WERI-Rb-1 (cell line): ENCODE results near the gene CPSF3.

ENCODE experiments used
- DNase-seq: peaks from one replicate; pipeline ENCODE4 v3.0.0-alpha.2; 2020
- H3K27ac ChIP-seq: fragments of 250-450 bp; sonication (Bioruptor Pico); 2 replicates; pipeline ENCODE4 v1.5.1; 2020; ENCODE audit warnings: mild to moderate bottlenecking, moderate library complexity
- H3K27me3 ChIP-seq: fragments of 250-450 bp; sonication (Bioruptor Pico); 2 replicates; pipeline ENCODE4 v1.5.1; 2021; ENCODE audit warnings: mild to moderate bottlenecking, low read depth, moderate library complexity; ENCODE audit not compliant: insufficient read depth, severe bottlenecking
- H3K36me3 ChIP-seq: fragments of 250-450 bp; sonication (Bioruptor Pico); 2 replicates; pipeline ENCODE4 v1.5.1; 2020; ENCODE audit warnings: mild to moderate bottlenecking, moderate library complexity
- H3K4me3 ChIP-seq: 2 replicates; pipeline ENCODE4 v1.5.1; 2011; ENCODE audit warnings: low read depth, mild to moderate bottlenecking, control low read depth, low read length
- H3K9me3 ChIP-seq: fragments of 250-450 bp; sonication (Bioruptor Pico); 2 replicates; pipeline ENCODE4 v1.5.1; 2021; ENCODE audit warnings: mild to moderate bottlenecking, moderate library complexity; ENCODE audit not compliant: severe bottlenecking
- TF ChIP-seq, protein P1 (sequence below): IDR thresholded peaks from 2 replicates; pipeline ENCODE4 v1.5.1; 2011; ENCODE audit warnings: low read depth, mild to moderate bottlenecking, control low read depth, inconsistent platforms, low read length

CPSF3 gene

DNA sequence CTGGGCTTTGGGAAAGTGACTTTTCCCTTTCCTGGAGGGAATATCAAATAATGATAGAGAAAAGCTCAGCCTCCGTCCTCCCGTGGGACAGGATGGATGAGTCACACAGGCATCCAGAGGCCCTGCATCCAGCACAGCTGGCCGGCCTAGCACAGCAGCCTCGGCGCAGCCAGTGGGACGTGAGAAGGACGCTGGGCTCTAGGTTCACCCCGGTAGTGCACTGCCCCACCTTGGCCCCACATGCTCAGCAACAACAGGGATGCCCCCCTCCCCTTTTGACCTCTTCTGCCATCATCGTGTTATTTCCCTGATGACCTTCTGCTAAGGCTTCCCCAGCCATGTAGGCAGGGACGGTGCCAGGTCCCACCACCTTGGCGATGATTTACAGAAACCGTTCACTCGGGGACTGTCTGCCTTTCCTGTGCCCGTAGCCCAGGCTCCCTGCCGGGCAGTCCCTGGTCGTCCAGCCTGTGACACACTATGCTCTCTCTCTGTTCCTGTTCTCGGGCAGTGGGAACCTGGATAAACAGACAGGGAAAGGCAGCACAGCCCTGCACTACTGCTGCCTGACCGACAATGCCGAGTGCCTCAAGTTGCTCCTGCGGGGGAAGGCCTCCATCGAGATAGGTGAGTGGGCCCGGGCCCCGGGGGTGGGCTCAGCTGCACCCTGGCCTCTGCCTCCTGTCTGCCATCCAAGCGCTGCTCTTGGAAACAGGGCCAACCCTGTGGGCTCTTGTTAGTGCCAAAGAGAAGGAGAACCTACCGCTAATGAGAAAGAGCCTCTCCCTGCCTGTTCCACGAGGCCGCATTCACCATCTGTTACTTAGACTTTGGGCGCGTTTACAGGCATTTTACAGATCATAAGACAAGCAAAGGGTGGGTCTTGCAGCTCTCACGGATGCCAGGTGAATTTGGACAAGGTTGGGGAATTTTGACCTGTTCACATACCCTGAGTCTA lies 44.7 kb upstream of the CPSF3 start:
- Histone ChIP-seq H3K27ac (no peak overlapping the region; the same call in 1 of the 2 replicates), H3K27me3 (no peaks in the 10 kb centered on the region), H3K36me3 (peaks cover 37% of the 10 kb centered on the region), H3K9me3 (peaks cover 2% of the 10 kb centered on the region), H3K4me3 (no peak overlapping the region)
- DNase-seq = no peak
- TF ChIP-seq, protein P1, sequence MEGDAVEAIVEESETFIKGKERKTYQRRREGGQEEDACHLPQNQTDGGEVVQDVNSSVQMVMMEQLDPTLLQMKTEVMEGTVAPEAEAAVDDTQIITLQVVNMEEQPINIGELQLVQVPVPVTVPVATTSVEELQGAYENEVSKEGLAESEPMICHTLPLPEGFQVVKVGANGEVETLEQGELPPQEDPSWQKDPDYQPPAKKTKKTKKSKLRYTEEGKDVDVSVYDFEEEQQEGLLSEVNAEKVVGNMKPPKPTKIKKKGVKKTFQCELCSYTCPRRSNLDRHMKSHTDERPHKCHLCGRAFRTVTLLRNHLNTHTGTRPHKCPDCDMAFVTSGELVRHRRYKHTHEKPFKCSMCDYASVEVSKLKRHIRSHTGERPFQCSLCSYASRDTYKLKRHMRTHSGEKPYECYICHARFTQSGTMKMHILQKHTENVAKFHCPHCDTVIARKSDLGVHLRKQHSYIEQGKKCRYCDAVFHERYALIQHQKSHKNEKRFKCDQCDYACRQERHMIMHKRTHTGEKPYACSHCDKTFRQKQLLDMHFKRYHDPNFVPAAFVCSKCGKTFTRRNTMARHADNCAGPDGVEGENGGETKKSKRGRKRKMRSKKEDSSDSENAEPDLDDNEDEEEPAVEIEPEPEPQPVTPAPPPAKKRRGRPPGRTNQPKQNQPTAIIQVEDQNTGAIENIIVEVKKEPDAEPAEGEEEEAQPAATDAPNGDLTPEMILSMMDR = no peak

- peaks cover 2% of the 10 kb centered on the region for H3K9me3 ChIP-seq
- TF ChIP-seq, protein P1 = no peak
- H3K36me3 ChIP-seq = peaks cover 38% of the 10 kb centered on the region
- DNase-seq = no peak
- no peaks in the 10 kb centered on the region for H3K27me3 ChIP-seq
- H3K4me3 ChIP-seq = no peak overlapping the region
- no peak overlapping the region; the same call in 1 of the 2 replicates for H3K27ac ChIP-seq
Measured at GRCh38 chr2:9379391-9379755, 44.1 kb upstream of the CPSF3 start.

GRCh38 chr2:9380702-9381628 lies 42.5 kb upstream of the CPSF3 start:
- Histone ChIP-seq H3K9me3 (peaks cover 2% of the 10 kb centered on the region), H3K27ac (peak overlapping the region; percentile 76), H3K27me3 (no peaks in the 10 kb centered on the region), H3K36me3 (peaks cover 43% of the 10 kb centered on the region), H3K4me3 (no peak overlapping the region)
- TF ChIP-seq, protein P1 = no peak
- peak; percentile 76 for DNase-seq

DNA sequence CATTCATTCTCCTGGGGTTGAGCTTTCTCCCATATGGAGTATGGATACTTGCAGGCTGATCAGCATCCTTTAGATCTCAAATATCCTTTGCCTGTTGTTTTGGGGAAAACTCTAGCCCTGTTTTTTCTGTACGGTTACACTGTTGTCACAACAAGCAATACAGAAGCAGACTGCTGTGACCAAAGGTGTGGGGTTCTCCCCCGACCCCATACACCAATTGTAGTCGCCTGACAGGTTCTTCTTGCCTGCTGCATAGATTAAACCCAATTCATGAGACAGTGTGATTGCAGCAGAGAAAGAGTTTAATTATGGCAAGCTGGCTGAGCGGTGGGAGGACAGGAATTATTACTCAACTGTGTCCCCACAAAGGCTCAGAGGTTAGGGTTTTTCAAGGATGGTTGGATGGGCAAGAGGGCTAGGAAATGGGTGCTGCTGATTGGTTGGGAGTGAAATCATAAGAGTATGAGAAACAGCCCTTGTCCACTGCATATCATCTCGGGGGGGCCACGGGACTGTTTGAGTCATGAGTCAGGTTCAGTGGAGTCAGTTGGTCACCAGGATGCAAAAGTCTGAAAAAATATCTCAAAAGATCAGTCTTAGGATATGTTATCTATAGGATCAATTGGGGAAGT lies 40.7 kb upstream of the CPSF3 start:
- Histone ChIP-seq H3K27ac (no peak overlapping the region), H3K36me3 (peaks cover 46% of the 10 kb centered on the region), H3K27me3 (no peaks in the 10 kb centered on the region), H3K9me3 (peaks cover 2% of the 10 kb centered on the region), H3K4me3 (no peak overlapping the region)
- TF ChIP-seq, protein P1 = no peak
- no peak for DNase-seq

GRCh38 chr2:9384521-9384920 lies 38.9 kb upstream of the CPSF3 start:
- Histone ChIP-seq H3K9me3 (peaks cover 2% of the 10 kb centered on the region), H3K27ac (no peak overlapping the region), H3K36me3 (peaks cover 50% of the 10 kb centered on the region), H3K4me3 (no peak overlapping the region), H3K27me3 (no peaks in the 10 kb centered on the region)
- TF ChIP-seq, protein P1 = no peak
- DNase-seq = no peak
